ENCODE measurements around the gene LIPK.
"Not testable (repeated sequence)": the region's sequence is repeated elsewhere in the genome, so short reads cannot be mapped to it uniquely, and the experiment has no call there.

Gene LIPK, protein sequence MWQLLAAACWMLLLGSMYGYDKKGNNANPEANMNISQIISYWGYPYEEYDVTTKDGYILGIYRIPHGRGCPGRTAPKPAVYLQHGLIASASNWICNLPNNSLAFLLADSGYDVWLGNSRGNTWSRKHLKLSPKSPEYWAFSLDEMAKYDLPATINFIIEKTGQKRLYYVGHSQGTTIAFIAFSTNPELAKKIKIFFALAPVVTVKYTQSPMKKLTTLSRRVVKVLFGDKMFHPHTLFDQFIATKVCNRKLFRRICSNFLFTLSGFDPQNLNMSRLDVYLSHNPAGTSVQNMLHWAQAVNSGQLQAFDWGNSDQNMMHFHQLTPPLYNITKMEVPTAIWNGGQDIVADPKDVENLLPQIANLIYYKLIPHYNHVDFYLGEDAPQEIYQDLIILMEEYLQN

DNA sequence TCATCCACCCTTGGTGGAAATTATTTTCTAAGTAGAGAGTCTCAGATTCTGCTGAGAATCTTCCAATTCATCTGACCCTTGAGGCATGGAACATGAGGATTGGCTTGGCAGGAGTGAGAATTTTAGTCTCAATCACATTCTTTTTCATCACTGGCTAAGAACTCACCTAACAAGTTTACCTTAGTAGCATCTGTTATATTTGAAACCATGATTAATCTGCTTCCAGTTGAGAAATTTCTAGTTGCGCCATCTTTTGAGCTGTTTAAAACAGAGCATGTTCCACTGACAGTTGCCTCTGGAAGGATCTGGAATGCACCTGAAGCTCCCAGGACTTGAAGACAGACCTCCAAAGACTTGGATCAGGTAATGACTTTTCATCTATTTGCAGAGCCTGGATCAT lies at the start of gene LIPK:
TSS of gene LIPK (plus strand) at position 292 of the 400 bp plus-strand sequence. CDS start 18,295 bp downstream, outside the sequence.
- no peak for ATAC-seq
- no peak for DNase-seq

- no peak for ATAC-seq
- no peak for DNase-seq
Observed at GRCh38 chr10:88657901-88658300, 48.1 kb upstream of the LIPK start.

DNA sequence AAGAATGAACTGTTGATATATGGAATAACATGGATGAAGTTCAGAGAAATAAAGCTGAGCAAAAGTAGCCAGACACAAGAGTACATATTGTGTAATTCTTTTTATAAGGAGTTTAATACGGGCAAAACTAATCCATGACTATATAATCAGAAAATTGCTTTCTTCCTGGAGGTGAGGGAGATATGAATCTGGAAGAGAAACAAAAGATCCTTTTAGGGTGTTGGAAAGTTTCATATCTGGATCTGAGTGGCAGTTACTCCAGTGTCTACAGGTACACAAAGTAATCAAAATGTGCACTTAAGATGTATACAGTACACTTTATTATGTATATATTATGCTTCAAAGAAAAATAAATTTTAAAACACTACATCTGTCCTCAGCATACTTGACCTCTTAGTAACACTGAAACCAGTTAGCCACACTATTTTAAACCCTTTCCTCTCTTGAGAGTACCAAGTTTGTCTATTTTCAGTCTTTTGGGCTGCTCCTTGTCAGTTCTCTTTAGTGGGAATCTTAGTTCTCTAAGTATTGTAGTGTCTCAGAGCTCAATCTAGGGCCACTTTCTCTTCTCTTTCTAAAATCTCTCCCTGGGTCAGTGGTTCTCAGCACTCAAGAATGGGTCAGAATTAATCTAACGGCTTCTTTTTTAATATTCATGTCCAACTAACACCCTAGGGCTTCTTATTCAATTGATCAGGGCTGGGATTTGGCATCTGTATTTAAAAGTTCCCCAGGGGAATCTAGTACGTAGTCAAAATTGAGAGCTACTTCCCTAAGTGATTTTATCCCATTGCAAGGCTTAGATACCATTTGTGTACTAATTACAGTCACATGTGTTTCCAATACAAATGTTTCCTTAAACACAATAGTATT lies 46.1 kb upstream of the LIPK start:
- DNase-seq, result no peak
- ATAC-seq, result no peak

DNA sequence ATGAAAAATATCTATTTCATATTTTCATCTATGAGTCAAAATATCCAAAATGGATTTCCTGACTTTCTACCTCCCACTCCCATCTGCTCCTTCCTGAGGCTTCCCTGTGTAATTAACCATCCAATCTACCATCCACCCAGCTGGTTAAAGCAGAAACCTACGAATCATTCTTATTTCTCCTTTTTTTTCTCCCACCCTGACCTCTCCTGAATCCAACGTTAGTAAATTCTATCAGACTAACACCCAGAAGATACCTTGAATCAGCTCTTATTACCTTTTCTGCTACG lies 45.5 kb upstream of the LIPK start:
- no peak for DNase-seq
- ATAC-seq, result no peak

DNA sequence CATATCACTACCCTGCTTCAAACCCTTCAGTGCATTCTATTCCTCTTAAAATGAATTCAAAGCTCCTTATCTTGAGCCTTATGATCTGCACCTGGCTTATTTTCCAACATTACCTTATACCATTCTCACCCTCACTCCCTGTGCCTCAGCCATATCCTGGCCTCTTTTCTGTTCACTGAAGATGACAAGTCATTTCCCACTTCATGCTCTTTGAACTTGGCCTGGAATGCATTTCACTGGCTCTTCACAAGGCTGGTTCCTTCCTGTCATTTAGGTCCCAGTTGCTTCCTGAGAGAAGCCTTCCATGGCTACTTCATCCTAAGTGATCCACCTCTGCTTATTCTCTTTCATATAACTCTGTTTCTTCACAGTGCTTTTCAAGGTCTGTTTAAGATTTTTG lies 45.0 kb upstream of the LIPK start:
- ATAC-seq (no peak), DNase-seq (no peak)

- DNase-seq, result no peak
- ATAC-seq, result no peak
Observed at GRCh38 chr10:88661577-88661976, 44.5 kb upstream of the LIPK start.

GRCh38 chr10:88663153-88663552 lies 42.9 kb upstream of the LIPK start:
- ATAC-seq, DNase-seq: not testable (repeated sequence)

DNA sequence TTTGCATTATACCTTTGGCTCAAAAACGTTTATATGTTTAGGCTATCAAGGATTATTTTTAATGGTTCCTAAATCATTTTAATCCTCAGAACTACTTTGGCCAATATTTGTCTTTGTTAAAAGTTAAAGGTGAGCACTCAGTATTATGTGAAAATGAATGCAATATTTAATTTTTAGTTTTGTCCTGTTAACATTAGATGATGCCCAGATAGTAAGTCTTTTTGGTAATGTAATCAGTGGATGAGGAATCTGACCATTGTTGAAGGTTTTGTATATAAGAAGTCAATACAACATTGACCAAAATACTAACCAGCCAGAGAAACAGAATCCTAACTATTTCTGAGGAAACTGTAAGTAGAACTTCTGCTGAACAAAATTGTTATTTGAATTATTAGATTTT lies 41.9 kb upstream of the LIPK start, which contains the start of gene LIPF:
TSS of gene LIPF (plus strand) at position 301 of the 400 bp plus-strand sequence. CDS start 2,856 bp downstream, outside the sequence.
- ATAC-seq (no peak), DNase-seq (no peak)

GRCh38 chr10:88668465-88668864 lies 37.6 kb upstream of the LIPK start:
- ATAC-seq (no peak), DNase-seq (no peak)

GRCh38 chr10:88670497-88670896 lies 35.6 kb upstream of the LIPK start:
- DNase-seq (no peak), ATAC-seq (peak; percentile 98)

GRCh38 chr10:88672041-88672440 lies 34.0 kb upstream of the LIPK start:
- DNase-seq, result no peak
- ATAC-seq, result no peak

- ATAC-seq (no peak), DNase-seq (no peak)
Observed at GRCh38 chr10:88676283-88677060, 29.6 kb upstream of the LIPK start.

DNA sequence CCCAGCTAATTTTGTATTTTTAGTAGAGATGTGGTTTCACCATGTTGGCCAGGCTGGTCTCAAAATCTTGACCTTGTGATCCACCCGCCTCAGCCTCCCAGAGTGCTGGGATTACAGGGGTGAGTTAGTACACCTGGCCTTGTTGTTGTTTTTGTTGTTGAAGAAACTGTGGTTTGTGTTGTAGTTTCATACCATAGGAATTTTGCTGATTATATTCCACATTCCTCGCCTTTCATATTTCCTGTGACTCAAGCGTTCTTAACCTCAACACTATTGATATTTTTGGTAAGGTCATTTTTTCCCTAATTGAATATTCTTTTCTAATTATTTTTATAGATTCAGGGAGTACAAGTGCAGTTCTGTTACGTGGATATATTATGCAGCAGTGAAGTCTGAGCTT lies 25.1 kb upstream of the LIPK start:
- DNase-seq, result no peak
- ATAC-seq, result no peak

DNA sequence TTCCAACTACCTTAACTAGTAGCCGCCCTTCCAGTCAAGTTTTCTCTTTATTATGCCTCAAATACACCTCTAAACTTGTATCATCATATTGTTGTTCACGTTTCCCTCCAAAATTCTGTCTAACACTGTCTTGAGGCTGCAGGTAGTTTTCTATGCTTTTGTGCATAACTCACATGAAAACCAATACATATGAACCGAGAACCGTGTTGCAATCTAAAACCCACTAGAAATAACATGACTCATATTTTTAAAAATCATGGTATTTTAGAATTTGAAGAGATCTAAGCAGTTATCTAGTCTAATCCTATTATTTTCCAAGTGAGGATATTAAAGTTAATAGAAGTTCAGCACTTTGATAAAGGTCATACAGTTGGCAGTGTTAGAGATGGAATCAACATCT lies 23.6 kb upstream of the LIPK start:
- no peak for ATAC-seq
- DNase-seq, result no peak

DNA sequence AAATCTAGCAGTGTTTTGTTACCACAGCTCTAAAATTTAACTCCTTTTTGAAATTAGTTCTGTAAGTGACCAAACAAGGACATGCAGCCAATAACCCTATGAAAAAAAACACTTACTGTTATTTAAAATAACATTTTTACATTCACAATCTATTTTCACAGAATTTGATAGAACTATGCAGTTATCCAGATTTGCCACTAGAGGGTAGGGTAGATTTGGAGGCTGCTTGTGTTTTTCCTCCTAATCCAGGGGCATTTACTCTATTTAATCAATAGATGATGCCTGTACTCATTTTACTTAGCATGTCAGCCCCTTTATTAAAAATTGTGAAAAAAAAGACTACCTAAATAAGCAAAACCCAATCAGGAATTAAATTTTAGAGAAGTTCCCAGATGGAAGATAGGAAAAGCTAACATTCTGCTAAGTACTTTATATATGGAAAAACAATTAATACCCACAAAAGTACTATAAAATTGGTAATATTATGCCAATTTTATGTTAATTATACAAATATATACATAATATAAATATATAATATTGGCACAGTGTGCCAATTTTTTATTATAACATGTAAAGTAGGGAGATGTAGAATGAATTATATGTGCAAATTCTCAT lies 18.1 kb upstream of the LIPK start:
- DNase-seq, result no peak

GRCh38 chr10:88689366-88689765 lies 16.7 kb upstream of the LIPK start:
- ATAC-seq, result no peak
- no peak for DNase-seq

More for the DNA sequence above, 18.1 kb upstream of the LIPK start:
- ATAC-seq, result no peak

GRCh38 chr10:88693392-88694020 lies 12.5 kb upstream of the LIPK start:
- ATAC-seq (no peak), DNase-seq (no peak)

DNA sequence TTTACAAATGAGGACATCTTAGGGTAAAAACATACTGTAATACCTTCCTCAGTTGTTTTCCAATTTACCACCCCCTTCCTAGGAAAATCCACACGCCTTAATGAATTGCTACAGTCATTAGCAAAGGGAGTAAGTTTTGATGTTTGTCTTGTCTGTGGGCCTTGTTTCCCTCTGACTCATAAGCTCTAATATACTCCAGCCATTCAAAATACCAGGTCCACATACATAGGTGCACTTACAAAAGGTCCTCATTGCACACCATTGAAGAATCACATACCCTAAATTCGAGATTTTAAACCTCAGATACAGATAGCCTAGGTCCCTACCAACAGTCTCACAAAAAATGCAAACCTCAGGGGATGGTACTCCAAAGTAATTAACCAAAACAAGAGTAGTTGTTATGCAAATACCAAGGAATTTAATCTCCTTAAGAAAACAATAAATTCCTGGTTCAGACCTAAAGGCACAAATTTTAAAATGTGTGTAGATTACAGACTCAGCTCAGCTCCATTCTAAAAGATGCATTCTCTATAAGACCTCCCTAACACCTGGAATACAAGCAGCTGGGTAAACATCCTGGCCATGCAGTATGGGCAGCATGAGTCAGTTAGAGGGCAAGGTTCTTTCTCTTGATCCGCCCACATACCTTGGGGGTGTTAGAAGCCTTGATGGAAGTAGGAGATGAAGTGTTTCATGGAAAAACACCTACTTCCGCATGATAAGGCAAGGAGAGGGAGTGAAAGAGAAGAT lies 3.0 kb upstream of the LIPK start:
- ATAC-seq (no peak), DNase-seq (no peak)

- ATAC-seq, result peak; percentile 81
Observed at GRCh38 chr10:88707429-88708155, 1.5 kb downstream of the LIPK start.

DNA sequence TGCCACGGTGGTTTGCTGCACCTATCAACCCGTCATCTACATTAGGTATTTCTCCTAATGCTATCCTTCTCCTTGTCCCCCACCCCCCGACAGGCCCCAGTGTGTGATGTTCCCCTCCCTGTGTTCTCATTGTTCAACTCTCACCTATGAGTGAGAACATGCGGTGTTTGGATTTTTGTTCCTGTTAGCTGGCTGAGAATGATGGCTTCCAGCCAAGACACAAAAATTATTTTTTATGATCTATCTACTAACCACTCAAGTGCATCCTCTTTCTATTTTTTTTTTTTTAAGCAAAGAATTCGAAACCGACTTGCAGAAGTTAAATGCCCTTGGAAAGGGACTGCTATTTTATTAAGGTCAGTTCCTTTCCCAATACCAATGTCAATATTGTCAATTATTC lies 3.3 kb downstream of the LIPK start:
- not testable (repeated sequence) for ATAC-seq, DNase-seq

More at GRCh38 chr10:88707429-88708155, 1.5 kb downstream of the LIPK start:
- peak; percentile 16 for DNase-seq
